MCF 10A (cell line): Measurements from ENCODE around the gene SEMA3E. TPM values are rescaled to one million over a fixed set of nuclear protein-coding genes. Genes with fewer than 3 reads are reported as not detected.

Experiments
- Bru-seq: library from RNA; stranded (reverse); fragments of 400-500 nt; gene quantifications from one replicate; lab custom pipeline; 2021; lab: Mats Ljungman, UMichigan
- BruChase-seq, 2 experiments: library from RNA; stranded (reverse); fragments of 400-500 nt; gene quantifications; one replicate each; lab custom pipeline; 2021; lab: Mats Ljungman, UMichigan
- BruUV-seq: library from RNA; stranded (reverse); fragments of 400-500 nt; replicated peaks from 2 replicates; lab custom pipeline; 2021; lab: Mats Ljungman, UMichigan
- CTCF ChIA-PET: fragments of 300-600 bp; sonication (Branson Sonifier 250); formaldehyde crosslinking; extraction: SDS; loops from one replicate; lab custom pipeline; 2021; ENCODE audit warnings: antibody characterized with exemption, inconsistent platforms; lab: Yijun Ruan, JAX
- POLR2A ChIA-PET: fragments of 300-600, 350-650 bp; sonication (Branson Sonifier 250); formaldehyde crosslinking; extraction: SDS; loops from one replicate; lab custom pipeline; 2020; ENCODE audit warnings: antibody characterized with exemption, inconsistent platforms; lab: Yijun Ruan, JAX
- DNase-seq: peaks from one replicate; pipeline ENCODE4 v3.0.0-alpha.2; 2018; ENCODE audit not compliant: unreplicated experiment
- H3K27ac Mint-ChIP-seq: one replicate; pipeline ENCODE4 v1.8.0; 2022; ENCODE audit warnings: mild to moderate bottlenecking, low read depth, mixed read lengths; ENCODE audit not compliant: unreplicated experiment
- H3K27me3 Mint-ChIP-seq: one replicate; pipeline ENCODE4 v1.8.0; 2022; ENCODE audit warnings: mixed read lengths; ENCODE audit not compliant: insufficient read depth, unreplicated experiment
- H3K36me3 Mint-ChIP-seq: one replicate; pipeline ENCODE4 v1.8.0; 2022; ENCODE audit warnings: mild to moderate bottlenecking, moderate library complexity, mixed read lengths; ENCODE audit not compliant: insufficient read depth, unreplicated experiment
- H3K4me1 Mint-ChIP-seq: one replicate; pipeline ENCODE4 v1.8.0; 2022; ENCODE audit warnings: mixed read lengths; ENCODE audit not compliant: insufficient read depth, unreplicated experiment
- H3K4me3 Mint-ChIP-seq: one replicate; pipeline ENCODE4 v1.8.0; 2022; ENCODE audit warnings: mild to moderate bottlenecking, moderate library complexity, mixed read lengths; ENCODE audit not compliant: unreplicated experiment
- H3K9me3 Mint-ChIP-seq: one replicate; pipeline ENCODE4 v1.8.0; 2022; ENCODE audit warnings: mixed read lengths; ENCODE audit not compliant: unreplicated experiment
- CTCF ChIP-seq: fragments of 200-600 bp; IDR thresholded peaks from one replicate; pipeline ENCODE4 v1.8.0; 2022; ENCODE audit warnings: antibody characterized with exemption, mild to moderate bottlenecking; ENCODE audit not compliant: unreplicated experiment
- intact Hi-C: fragments of 100-400 bp; cut with micrococcal nuclease; formaldehyde crosslinking; loops from 2 replicates; pipeline ENCODE4 v1.14.1; 2022
- long read RNA-seq: library from polyadenylated mRNA; stranded (forward); transcript quantifications from one replicate; pipeline ENCODE4 v2.0.0, GENCODE V29; 2022
- total RNA-seq: library from RNA; stranded (reverse); gene quantifications from 2 replicates; pipeline ENCODE4 v1.2.3, GENCODE V29; 2022

Gene SEMA3E
- 0.29 and 0.51 TPM in 2 replicates for total RNA-seq
- Bru-seq, nascent RNA = percentile 22 among the genes with signal in this experiment
- BruChase-seq, experiment 1, labeled RNA remaining after a 6-hour chase = percentile 19 among the genes with signal in this experiment
- BruChase-seq, experiment 2, labeled RNA remaining after a 2-hour chase = percentile 23 among the genes with signal in this experiment
- long read RNA-seq = 0 reads

- POLR2A ChIA-PET = no interaction called here
- CTCF ChIA-PET = no interaction called here
Observed at GRCh38 chr7:83648464-83649241, at the start of gene SEMA3E. TSS of gene SEMA3E (minus strand) at chr7:83649139.

GRCh38 chr7:83697804-83698530, 49.0 kb upstream of the SEMA3E start:
- no peak overlapping the region for H3K4me3 Mint-ChIP-seq
- no peaks in the 10 kb centered on the region for H3K9me3 Mint-ChIP-seq
- ChIA-PET POLR2A (no interaction called here), CTCF (no interaction called here)
- no peaks in the 10 kb centered on the region for H3K4me1 Mint-ChIP-seq
- H3K27me3 Mint-ChIP-seq = peaks cover 70% of the 10 kb centered on the region
- no TSS peak for BruUV-seq
- no peaks in the 10 kb centered on the region for H3K36me3 Mint-ChIP-seq
- intact Hi-C loops = no loop called here
- no peak for DNase-seq
- H3K27ac Mint-ChIP-seq = no peak overlapping the region
- no peak for TF ChIP-seq CTCF

More at GRCh38 chr7:83648464-83649241, at the start of gene SEMA3E:
- no peak for DNase-seq
- Mint-ChIP-seq H3K27me3 (peaks cover 50% of the 10 kb centered on the region), H3K9me3 (no peaks in the 10 kb centered on the region), H3K27ac (no peak within 1 kb of the TSS), H3K4me3 (peak within 1 kb of the TSS; percentile 17), H3K4me1 (no peaks in the 10 kb centered on the region), H3K36me3 (no peaks in the 10 kb centered on the region)
- BruUV-seq = no TSS peak
- TF ChIP-seq CTCF = no peak
- intact Hi-C loops = no loop called here

- no peak overlapping the region for H3K4me3 Mint-ChIP-seq
- intact Hi-C loops = no loop called here
- H3K36me3 Mint-ChIP-seq = no peaks in the 10 kb centered on the region
- H3K9me3 Mint-ChIP-seq = no peaks in the 10 kb centered on the region
- ChIA-PET POLR2A (no interaction called here), CTCF (interaction anchor here (0.6 kb wide), 1 partner anchor 391 kb away, joined by 4 read pairs; no protein-coding TSS in a partner anchor)
- TF ChIP-seq CTCF = no peak
- no TSS peak for BruUV-seq
- no peak for DNase-seq
- H3K4me1 Mint-ChIP-seq = no peaks in the 10 kb centered on the region
- H3K27ac Mint-ChIP-seq = no peak overlapping the region
- H3K27me3 Mint-ChIP-seq = peaks cover 57% of the 10 kb centered on the region
Observed at GRCh38 chr7:83696101-83696500, 47.2 kb upstream of the SEMA3E start.
